Measurements from ENCODE around the gene SP100.

GRCh38 chr2:230520061-230520874 is 104.3 kb downstream of the SP100 start:
- TF ChIP-seq CTCF (tag by site-specific recombination; IDR thresholded peaks at IDR 0.05), result no peak
- TF ChIP-seq, protein P1, sequence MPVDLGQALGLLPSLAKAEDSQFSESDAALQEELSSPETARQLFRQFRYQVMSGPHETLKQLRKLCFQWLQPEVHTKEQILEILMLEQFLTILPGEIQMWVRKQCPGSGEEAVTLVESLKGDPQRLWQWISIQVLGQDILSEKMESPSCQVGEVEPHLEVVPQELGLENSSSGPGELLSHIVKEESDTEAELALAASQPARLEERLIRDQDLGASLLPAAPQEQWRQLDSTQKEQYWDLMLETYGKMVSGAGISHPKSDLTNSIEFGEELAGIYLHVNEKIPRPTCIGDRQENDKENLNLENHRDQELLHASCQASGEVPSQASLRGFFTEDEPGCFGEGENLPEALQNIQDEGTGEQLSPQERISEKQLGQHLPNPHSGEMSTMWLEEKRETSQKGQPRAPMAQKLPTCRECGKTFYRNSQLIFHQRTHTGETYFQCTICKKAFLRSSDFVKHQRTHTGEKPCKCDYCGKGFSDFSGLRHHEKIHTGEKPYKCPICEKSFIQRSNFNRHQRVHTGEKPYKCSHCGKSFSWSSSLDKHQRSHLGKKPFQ (tag by site-specific recombination; IDR thresholded peaks at IDR 0.05), result no peak
- TF ChIP-seq SP2 (tag by site-specific recombination; IDR thresholded peaks at IDR 0.05), result no peak
- TF ChIP-seq, protein P2, sequence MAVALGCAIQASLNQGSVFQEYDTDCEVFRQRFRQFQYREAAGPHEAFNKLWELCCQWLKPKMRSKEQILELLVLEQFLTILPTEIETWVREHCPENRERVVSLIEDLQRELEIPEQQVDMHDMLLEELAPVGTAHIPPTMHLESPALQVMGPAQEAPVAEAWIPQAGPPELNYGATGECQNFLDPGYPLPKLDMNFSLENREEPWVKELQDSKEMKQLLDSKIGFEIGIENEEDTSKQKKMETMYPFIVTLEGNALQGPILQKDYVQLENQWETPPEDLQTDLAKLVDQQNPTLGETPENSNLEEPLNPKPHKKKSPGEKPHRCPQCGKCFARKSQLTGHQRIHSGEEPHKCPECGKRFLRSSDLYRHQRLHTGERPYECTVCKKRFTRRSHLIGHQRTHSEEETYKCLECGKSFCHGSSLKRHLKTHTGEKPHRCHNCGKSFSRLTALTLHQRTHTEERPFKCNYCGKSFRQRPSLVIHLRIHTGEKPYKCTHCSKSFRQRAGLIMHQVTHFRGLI (tag by site-specific recombination; IDR thresholded peaks at IDR 0.05), result no peak
- no peak for TF ChIP-seq ZNF670 (tag by site-specific recombination; IDR thresholded peaks at IDR 0.05; ENCODE audit: low read depth)
- no peak for TF ChIP-seq ZNF707 (tag by site-specific recombination; IDR thresholded peaks at IDR 0.05)
- TF ChIP-seq ZBTB49 (tag by site-specific recombination; IDR thresholded peaks at IDR 0.05; ENCODE audit: low read depth), result no peak
- no peak for TF ChIP-seq ZBTB20 (tag by site-specific recombination; IDR thresholded peaks at IDR 0.05)
- no peak for TF ChIP-seq ZNF785 (tag by site-specific recombination; IDR thresholded peaks at IDR 0.05)
- no peak for TF ChIP-seq ZNF175 (tag by site-specific recombination; IDR thresholded peaks at IDR 0.05)

Measured in HEK293 (cell line).